ENCODE measurements around the gene RFESD. TPM values are rescaled to one million over a fixed set of nuclear protein-coding genes. Genes with fewer than 3 reads are reported as not detected.

Gene RFESD
- 1 to 10 TPM; 1.3 to 2.7 (median 1.7) TPM for total RNA-seq
- 1 to 10 TPM; 1.1 to 2.8 TPM for polyA plus RNA-seq

DNA sequence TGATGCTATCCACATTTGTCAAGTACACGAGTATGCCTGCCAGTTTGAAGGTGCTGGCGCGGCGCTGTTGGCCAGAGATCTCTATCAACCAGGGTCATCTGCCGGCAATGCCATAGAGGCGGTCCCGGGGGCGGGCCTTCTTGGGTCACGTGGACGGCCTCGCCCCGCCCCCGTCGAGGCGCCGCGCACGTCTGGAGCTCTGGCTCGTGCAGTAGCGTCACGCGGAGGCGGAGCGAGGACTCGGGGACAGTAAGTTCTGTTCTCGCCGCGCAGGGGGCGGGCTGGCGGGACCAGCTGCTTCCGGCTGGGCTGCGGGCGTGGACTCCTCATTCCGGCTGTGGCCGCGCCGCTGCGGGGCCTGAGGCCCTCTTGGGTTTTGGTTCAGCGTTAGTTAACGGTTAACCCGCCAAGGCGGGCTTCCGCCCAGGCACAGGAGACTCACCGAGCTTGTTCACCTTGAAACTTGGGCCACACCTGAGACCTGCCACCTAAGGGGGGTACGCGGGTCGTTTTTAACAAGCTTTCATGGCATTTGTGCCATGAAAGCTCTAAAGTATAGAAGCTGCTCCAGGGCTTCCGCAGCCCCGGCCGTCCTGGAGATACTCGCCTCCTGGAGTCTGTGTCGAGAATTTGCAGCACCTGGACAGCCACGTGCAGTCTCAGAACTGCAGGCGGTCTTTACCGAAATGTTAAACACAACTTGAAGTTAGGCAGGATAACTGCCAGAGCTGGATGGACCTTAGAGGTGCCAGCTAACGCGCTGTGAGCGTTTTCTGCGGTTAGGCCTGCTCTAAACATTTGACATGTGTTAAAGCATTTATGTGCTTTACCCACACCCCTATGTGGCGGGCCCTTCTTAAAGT, at the start of gene RFESD:
TSS of gene RFESD (plus strand) at position 209 of the 863 bp plus-strand sequence. CDS start 5,495 bp downstream, outside the sequence.
- H3K4me3 ChIP-seq, result peak within 1 kb of the TSS in 3 of 4 donors; percentile 21 to 56 (median 28)
- 0% methylated on average over 56 to 60 of the region's 60 CpGs for WGBS, 2 donors
- H3K27ac ChIP-seq, result peak within 1 kb of the TSS; percentile 92 to 95 (median 94)
- intact Hi-C loops (cut with DNase I), result loop anchor here in 1 of 3 donors (10.0 kb wide), 1 partner anchor 198 kb away; no protein-coding TSS in a partner anchor
- TF ChIP-seq, protein P1, sequence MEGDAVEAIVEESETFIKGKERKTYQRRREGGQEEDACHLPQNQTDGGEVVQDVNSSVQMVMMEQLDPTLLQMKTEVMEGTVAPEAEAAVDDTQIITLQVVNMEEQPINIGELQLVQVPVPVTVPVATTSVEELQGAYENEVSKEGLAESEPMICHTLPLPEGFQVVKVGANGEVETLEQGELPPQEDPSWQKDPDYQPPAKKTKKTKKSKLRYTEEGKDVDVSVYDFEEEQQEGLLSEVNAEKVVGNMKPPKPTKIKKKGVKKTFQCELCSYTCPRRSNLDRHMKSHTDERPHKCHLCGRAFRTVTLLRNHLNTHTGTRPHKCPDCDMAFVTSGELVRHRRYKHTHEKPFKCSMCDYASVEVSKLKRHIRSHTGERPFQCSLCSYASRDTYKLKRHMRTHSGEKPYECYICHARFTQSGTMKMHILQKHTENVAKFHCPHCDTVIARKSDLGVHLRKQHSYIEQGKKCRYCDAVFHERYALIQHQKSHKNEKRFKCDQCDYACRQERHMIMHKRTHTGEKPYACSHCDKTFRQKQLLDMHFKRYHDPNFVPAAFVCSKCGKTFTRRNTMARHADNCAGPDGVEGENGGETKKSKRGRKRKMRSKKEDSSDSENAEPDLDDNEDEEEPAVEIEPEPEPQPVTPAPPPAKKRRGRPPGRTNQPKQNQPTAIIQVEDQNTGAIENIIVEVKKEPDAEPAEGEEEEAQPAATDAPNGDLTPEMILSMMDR (IDR thresholded peaks at IDR 0.05), result no peak
- H3K9me3 ChIP-seq, result no peaks in the 10 kb centered on the region
- DNase-seq (peak; percentile 99 to 100 (median 99)), FAIRE-seq (peak; percentile 93), ATAC-seq (peak; percentile 90 to 97 (median 91))
- H3K36me3 ChIP-seq, result no peaks in the 10 kb centered on the region
- peaks cover 20 to 46% (median 30%) of the 10 kb centered on the region in 3 donors for H3K4me1 ChIP-seq
- no peaks in the 10 kb centered on the region for H3K27me3 ChIP-seq

DNA sequence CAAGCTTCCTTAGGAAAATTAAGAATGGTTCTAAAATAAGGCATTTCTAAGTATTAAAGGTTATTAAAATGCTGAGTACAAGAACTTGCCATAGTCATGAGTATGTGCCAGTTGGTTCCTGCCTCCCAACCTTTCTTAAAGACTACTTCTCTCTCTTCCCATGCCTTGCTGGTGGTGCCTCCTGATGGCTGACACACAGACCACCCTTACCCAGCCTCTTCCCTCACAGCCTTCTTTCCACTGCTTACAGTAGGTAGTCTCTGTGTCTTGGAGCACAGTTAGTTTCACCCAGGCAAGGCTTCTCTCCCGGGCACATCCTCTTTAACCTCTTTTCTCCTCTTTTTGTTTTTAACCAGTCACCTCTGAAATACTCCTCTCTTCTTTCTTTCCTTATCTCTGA, 47.3 kb upstream of the RFESD start:
- ATAC-seq (no peak), DNase-seq (no peak), FAIRE-seq (no peak)
- 78 to 84% methylated on average over 1 of the region's 1 CpG for WGBS, 2 donors
- H3K4me1 ChIP-seq, result no peaks in the 10 kb centered on the region
- H3K27ac ChIP-seq, result no peak overlapping the region
- intact Hi-C loops (cut with DNase I), result no loop called here
- no peak overlapping the region for H3K4me3 ChIP-seq
- H3K9me3 ChIP-seq, result no peaks in the 10 kb centered on the region
- TF ChIP-seq, protein P1 (IDR thresholded peaks at IDR 0.05), result no peak
- no peaks in the 10 kb centered on the region for H3K27me3 ChIP-seq
- H3K36me3 ChIP-seq, result no peaks in the 10 kb centered on the region

DNA sequence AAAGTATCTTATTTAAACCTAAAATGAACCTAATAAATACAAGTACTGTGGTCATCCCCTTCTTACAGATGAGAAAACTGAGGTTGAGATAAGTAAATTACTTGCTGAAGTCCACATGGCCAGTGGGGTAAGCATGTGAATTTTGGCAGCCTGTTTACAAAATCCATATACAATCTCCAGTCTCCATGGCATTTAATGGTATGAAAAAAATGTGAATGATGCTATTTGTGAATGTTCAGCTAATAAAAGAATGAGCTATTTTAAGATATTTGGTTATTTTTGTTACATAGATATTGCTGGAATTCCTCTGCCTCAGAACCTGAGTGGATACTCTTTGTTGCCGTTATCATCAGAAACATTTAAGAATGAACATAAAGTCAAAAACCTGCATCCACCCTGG, 46.0 kb upstream of the RFESD start:
- H3K27me3 ChIP-seq, result no peaks in the 10 kb centered on the region

DNA sequence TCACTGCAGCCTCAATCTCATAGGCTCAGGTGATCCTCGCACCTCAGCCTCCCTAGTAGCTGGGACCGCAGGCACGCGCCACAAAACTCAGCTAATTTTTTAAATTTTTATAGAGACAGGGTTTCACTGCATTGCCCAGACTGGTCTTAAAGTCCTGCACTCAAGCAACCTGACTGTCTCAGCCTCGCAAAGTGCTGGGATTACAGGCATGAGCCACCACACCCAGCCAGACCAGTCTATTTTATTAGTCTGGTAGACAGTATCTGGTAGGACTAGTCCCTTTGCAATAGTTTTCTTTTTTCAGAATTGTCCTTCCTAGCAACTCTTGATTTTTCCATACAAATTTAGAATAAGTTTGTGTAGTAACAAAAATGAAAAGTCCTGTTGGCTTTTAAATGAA, 40.8 kb upstream of the RFESD start:
- TF ChIP-seq, protein P1 (IDR thresholded peaks at IDR 0.05), result no peak
- intact Hi-C loops (cut with DNase I), result no loop called here
- 98 to 99% methylated on average over 5 of the region's 5 CpGs for WGBS, 2 donors
- no peak for ATAC-seq
- Histone ChIP-seq H3K9me3 (no peaks in the 10 kb centered on the region), H3K4me1 (no peaks in the 10 kb centered on the region), H3K27ac (no peak overlapping the region), H3K36me3 (no peaks in the 10 kb centered on the region), H3K4me3 (no peak overlapping the region), H3K27me3 (no peaks in the 10 kb centered on the region)
- DNase-seq, result no peak
- no peak for FAIRE-seq

More for the DNA sequence above, 46.0 kb upstream of the RFESD start:
- H3K36me3 ChIP-seq, result no peaks in the 10 kb centered on the region
- no peak for FAIRE-seq
- 94 to 100% methylated on average over 1 of the region's 1 CpG for WGBS, 2 donors
- H3K4me3 ChIP-seq, result no peak overlapping the region
- no peak for ATAC-seq
- H3K4me1 ChIP-seq, result no peaks in the 10 kb centered on the region
- TF ChIP-seq, protein P1 (IDR thresholded peaks at IDR 0.05), result no peak
- intact Hi-C loops (cut with DNase I), result no loop called here
- DNase-seq, result no peak
- H3K9me3 ChIP-seq, result no peaks in the 10 kb centered on the region
- H3K27ac ChIP-seq, result no peak overlapping the region

DNA sequence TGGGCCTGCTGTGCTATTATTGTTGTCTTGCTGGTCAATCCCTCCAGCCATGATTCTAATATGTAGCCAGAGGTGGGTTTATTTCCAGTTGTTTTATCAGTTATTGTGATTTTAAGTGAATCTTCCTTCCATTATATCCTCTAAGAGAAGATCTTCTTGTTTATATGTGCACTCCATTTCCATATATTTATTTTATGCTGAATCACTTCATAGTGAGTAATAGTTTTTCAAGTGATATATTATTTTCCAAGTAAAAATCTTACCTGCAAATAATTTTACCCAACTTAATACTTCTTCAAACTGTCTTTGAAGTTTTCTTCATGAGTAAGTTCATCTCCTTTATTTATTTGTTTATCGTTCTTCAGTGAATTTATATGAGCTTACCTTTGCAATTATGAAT, 40.2 kb upstream of the RFESD start:
- no peak overlapping the region for H3K27ac ChIP-seq
- TF ChIP-seq, protein P1 (IDR thresholded peaks at IDR 0.05), result no peak
- H3K4me1 ChIP-seq, result no peaks in the 10 kb centered on the region
- intact Hi-C loops (cut with DNase I), result no loop called here
- DNase-seq, result no peak
- H3K9me3 ChIP-seq, result no peaks in the 10 kb centered on the region
- H3K27me3 ChIP-seq, result no peaks in the 10 kb centered on the region
- WGBS, 2 donors, result 93 to 98% methylated on average over 1 of the region's 1 CpG
- no peaks in the 10 kb centered on the region for H3K36me3 ChIP-seq
- no peak for ATAC-seq
- H3K4me3 ChIP-seq, result no peak overlapping the region
- FAIRE-seq, result peak; percentile 26
